Fibroblast of lung (primary cell): ENCODE data around the gene ZNF804A. TPM values are rescaled to one million over a fixed set of nuclear protein-coding genes. Genes with fewer than 3 reads are reported as not detected.

Experiments
- DNase-seq, 2 donors: peaks; one replicate each; pipeline versions ENCODE4 v3.0.0 to v3.0.0-alpha.2; 2010; ENCODE audit warnings: low read depth in 2 of 2
- H2AFZ ChIP-seq: 2 replicates; pipeline ENCODE4 v1.5.1; 2012; ENCODE audit warnings: low read length, control low read depth, inconsistent platforms
- H3K27ac ChIP-seq: 2 replicates; pipeline ENCODE4 v1.5.1; 2011; ENCODE audit warnings: low read length, control low read depth; ENCODE audit not compliant: insufficient read depth
- H3K27me3 ChIP-seq: 2 replicates; pipeline ENCODE4 v1.5.1; 2011; ENCODE audit warnings: mild to moderate bottlenecking, low read length; ENCODE audit not compliant: control insufficient read depth, insufficient read depth
- H3K36me3 ChIP-seq: 2 replicates; pipeline ENCODE4 v1.5.1; 2011; ENCODE audit warnings: low read length; ENCODE audit not compliant: control insufficient read depth, insufficient read depth
- H3K4me1 ChIP-seq: 2 replicates; pipeline ENCODE4 v1.5.1; 2011; ENCODE audit warnings: low read length; ENCODE audit not compliant: control insufficient read depth, insufficient read depth; ENCODE audit errors: extremely low read depth
- H3K4me2 ChIP-seq: 2 replicates; pipeline ENCODE4 v1.5.1; 2011; ENCODE audit warnings: low read length, control low read depth; ENCODE audit not compliant: insufficient read depth; ENCODE audit errors: extremely low read depth
- H3K4me3 ChIP-seq, 4 experiments: fragments of 200-600 bp in 1 of 4; sonication (generic) in 1 of 4; replicated peaks in 1 of 4; 2 replicates each; pipeline ENCODE4 v1.5.1; 2011 to 2016; ENCODE audit warnings: low read length in 4 of 4, low read depth in 3 of 4, mild to moderate bottlenecking in 3 of 4, control low read depth in 2 of 4, inconsistent platforms in 1 of 4, mixed read lengths in 1 of 4; ENCODE audit not compliant: insufficient read depth in 1 of 4; ENCODE audit errors: control extremely low read depth in 1 of 4
- H3K79me2 ChIP-seq: 2 replicates; pipeline ENCODE4 v1.5.1; 2012; ENCODE audit warnings: mild to moderate bottlenecking, low read length, inconsistent platforms; ENCODE audit not compliant: control insufficient read depth, insufficient read depth
- H3K9ac ChIP-seq: 2 replicates; pipeline ENCODE4 v1.5.1; 2011; ENCODE audit warnings: mild to moderate bottlenecking, low read length, control low read depth; ENCODE audit not compliant: insufficient read depth
- H3K9me3 ChIP-seq: 2 replicates; pipeline ENCODE4 v1.5.1; 2012; ENCODE audit warnings: low read depth, low read length; ENCODE audit not compliant: control insufficient read depth, insufficient read depth
- H4K20me1 ChIP-seq: 2 replicates; pipeline ENCODE4 v1.5.1; 2011; ENCODE audit warnings: low read length; ENCODE audit not compliant: control insufficient read depth, insufficient read depth; ENCODE audit errors: extremely low read depth
- EZH2 ChIP-seq: IDR thresholded peaks from 2 replicates; pipeline ENCODE4 v1.5.1; 2012; ENCODE audit warnings: low read length, control low read depth, mild to moderate bottlenecking; ENCODE audit errors: missing control alignments
- polyA plus RNA-seq, 2 donors: library from polyadenylated mRNA; depleted of rRNA in 1 of 2; stranded (reverse) in 1 of 2; unstranded in 1 of 2; fragments of >200 nt; gene quantifications; 2 replicates each; pipeline ENCODE4 v1.2.1, GENCODE V29; 2011 to 2012; ENCODE audit warnings: missing spikeins in 1 of 2
- total RNA-seq: library from RNA; depleted of rRNA; stranded (reverse); fragments of >200 nt; gene quantifications from 2 replicates; pipeline ENCODE4 v1.2.1, GENCODE V29; 2014
- TF ChIP-seq, protein P1 (sequence below), 2 donors: IDR thresholded peaks in 1 of 2; conservative IDR thresholded peaks in 1 of 2; 1 replicate in 1 of 2; 2 replicates in 1 of 2; pipeline ENCODE4 v1.5.1; 2011 to 2012; ENCODE audit warnings: low read length in 2 of 2, control low read depth in 1 of 2, inconsistent platforms in 1 of 2, low read depth in 1 of 2, mild to moderate bottlenecking in 1 of 2

The ZNF804A gene
- total and polyA plus RNA-seq, 2 donors (not counting 1 experiment from before 2014, with no cell fraction given) = 3.0 to 6.9 TPM

DNA sequence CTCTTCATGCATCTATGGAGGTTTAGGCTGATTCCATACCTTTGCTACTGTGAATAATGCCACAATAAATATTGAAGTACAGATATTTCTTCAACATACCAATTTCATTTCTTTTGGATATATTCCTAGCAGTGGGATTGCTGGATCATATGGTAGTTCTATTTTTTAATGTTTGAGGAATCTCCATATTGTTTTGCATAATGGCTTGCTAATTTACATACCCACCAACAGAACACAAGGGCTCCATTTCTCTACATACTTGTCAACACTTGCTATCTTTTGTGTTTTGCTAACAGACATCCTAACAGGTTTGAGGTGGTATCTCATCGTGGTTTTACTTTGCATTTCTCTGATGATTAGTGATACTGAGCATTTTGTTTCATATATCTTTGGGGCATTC lies 253.2 kb downstream of the ZNF804A start:
- Histone ChIP-seq H3K4me2 (no peak overlapping the region), H3K9me3 (no peaks in the 10 kb centered on the region), H3K79me2 (no peaks in the 10 kb centered on the region), H3K9ac (no peak overlapping the region), H3K27me3 (no peaks in the 10 kb centered on the region), H2AFZ (no peak overlapping the region), H3K4me1 (no peaks in the 10 kb centered on the region), H3K4me3 (no peak overlapping the region), H3K27ac (no peak overlapping the region), H4K20me1 (no peaks in the 10 kb centered on the region), H3K36me3 (no peaks in the 10 kb centered on the region)
- no peak for TF ChIP-seq EZH2
- TF ChIP-seq, protein P1, sequence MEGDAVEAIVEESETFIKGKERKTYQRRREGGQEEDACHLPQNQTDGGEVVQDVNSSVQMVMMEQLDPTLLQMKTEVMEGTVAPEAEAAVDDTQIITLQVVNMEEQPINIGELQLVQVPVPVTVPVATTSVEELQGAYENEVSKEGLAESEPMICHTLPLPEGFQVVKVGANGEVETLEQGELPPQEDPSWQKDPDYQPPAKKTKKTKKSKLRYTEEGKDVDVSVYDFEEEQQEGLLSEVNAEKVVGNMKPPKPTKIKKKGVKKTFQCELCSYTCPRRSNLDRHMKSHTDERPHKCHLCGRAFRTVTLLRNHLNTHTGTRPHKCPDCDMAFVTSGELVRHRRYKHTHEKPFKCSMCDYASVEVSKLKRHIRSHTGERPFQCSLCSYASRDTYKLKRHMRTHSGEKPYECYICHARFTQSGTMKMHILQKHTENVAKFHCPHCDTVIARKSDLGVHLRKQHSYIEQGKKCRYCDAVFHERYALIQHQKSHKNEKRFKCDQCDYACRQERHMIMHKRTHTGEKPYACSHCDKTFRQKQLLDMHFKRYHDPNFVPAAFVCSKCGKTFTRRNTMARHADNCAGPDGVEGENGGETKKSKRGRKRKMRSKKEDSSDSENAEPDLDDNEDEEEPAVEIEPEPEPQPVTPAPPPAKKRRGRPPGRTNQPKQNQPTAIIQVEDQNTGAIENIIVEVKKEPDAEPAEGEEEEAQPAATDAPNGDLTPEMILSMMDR (conservative IDR thresholded peaks at IDR 0.05 in 1 of 2, IDR thresholded peaks at IDR 0.05 in 1 of 2; ENCODE audit: low read depth in 1 of 2, low read length in 2 of 2) = no peak
- DNase-seq = no peak

DNA sequence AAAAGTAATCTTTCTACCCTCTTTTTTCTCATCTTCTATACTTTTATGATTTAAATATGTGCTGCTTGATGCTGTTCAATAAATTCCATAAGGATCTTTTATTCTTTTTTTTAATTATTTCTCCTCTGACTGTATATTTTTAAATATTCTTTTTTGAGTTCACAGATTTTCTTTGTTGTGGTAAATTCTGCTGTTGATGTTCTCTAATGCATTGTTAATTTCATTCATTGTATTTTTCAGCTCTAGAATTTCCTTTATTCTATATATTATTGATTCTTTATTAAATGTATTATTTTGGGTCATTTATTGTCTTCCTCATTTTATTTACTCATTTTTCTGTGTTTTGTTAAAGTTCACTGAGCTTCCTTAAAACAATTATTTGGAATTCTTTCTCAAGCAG lies 260.9 kb downstream of the ZNF804A start:
- Histone ChIP-seq H3K9ac (no peak overlapping the region), H3K4me3 (no peak overlapping the region), H3K4me2 (no peak overlapping the region), H3K27ac (no peak overlapping the region), H3K4me1 (no peaks in the 10 kb centered on the region), H2AFZ (no peak overlapping the region), H3K36me3 (no peaks in the 10 kb centered on the region), H3K79me2 (no peaks in the 10 kb centered on the region), H4K20me1 (no peaks in the 10 kb centered on the region), H3K27me3 (no peaks in the 10 kb centered on the region), H3K9me3 (no peaks in the 10 kb centered on the region)
- TF ChIP-seq EZH2 = no peak
- TF ChIP-seq, protein P1 (conservative IDR thresholded peaks at IDR 0.05 in 1 of 2, IDR thresholded peaks at IDR 0.05 in 1 of 2; ENCODE audit: low read depth in 1 of 2, low read length in 2 of 2) = no peak
- no peak for DNase-seq

DNA sequence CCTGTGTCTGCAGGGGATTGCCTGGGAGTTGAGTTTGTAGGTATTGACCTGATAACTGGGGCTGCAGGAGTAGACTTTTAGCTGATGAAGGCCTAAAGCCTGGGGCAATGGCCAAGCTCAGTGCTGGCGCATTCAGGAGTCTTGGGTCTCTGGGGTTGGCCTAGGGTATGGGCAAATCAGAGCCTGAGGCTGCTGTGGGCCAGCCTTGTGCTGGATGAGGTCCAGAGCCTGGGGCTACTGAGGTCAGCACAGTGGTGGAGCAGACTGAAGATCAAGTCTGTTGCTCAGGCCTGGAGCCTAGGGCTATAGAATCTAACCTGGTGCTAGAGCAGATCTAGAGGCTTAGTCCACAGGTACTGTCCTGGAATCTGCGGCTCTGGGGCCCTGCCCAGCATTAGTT lies 262.4 kb downstream of the ZNF804A start:
- no peaks in the 10 kb centered on the region for H3K36me3 ChIP-seq
- no peak overlapping the region for H3K4me2 ChIP-seq
- no peaks in the 10 kb centered on the region for H4K20me1 ChIP-seq
- H3K27ac ChIP-seq = no peak overlapping the region
- no peak for DNase-seq
- H3K9me3 ChIP-seq = no peaks in the 10 kb centered on the region
- TF ChIP-seq, protein P1 (conservative IDR thresholded peaks at IDR 0.05 in 1 of 2, IDR thresholded peaks at IDR 0.05 in 1 of 2; ENCODE audit: low read depth in 1 of 2, low read length in 2 of 2) = no peak
- no peak for TF ChIP-seq EZH2
- no peak overlapping the region for H3K4me3 ChIP-seq
- no peaks in the 10 kb centered on the region for H3K4me1 ChIP-seq
- no peak overlapping the region for H3K9ac ChIP-seq
- no peaks in the 10 kb centered on the region for H3K27me3 ChIP-seq
- no peak overlapping the region for H2AFZ ChIP-seq
- H3K79me2 ChIP-seq = no peaks in the 10 kb centered on the region
